Activated B cell treated with CpG ODN at 0.5 μM for 24 hours (primary cell): ENCODE results near the gene CNNM3. TPM values are rescaled to one million over a fixed set of nuclear protein-coding genes. Genes with fewer than 3 reads are reported as not detected.

Experiments used
- ATAC-seq: fragments of 200-7000 bp; cut with Tn5 transposase; one replicate; pipeline ENCODE4 v1.10.0; 2021; ENCODE audit warnings: low read depth, mild to moderate bottlenecking, moderate library complexity
- CTCF ChIA-PET: fragments of 350-600 bp; sonication (Branson Sonifier 250); formaldehyde crosslinking; loops from one replicate; lab custom pipeline; 2021; ENCODE audit warnings: antibody characterized with exemption; lab: Charles Lee
- POLR2A ChIA-PET: fragments of 350-600 bp; sonication (Branson Sonifier 250); formaldehyde crosslinking; loops from one replicate; lab custom pipeline; 2021; ENCODE audit warnings: antibody characterized with exemption; lab: Charles Lee
- DNase-seq: peaks from one replicate; pipeline ENCODE4 v3.0.0; 2022
- H3K27ac Mint-ChIP-seq: one replicate; pipeline ENCODE4 v1.8.0; 2020; ENCODE audit warnings: mixed read lengths
- H3K27me3 Mint-ChIP-seq: one replicate; pipeline ENCODE4 v1.8.0; 2021; ENCODE audit warnings: mixed read lengths
- H3K36me3 Mint-ChIP-seq: one replicate; pipeline ENCODE4 v1.8.0; 2021; ENCODE audit warnings: low read depth, mixed read lengths
- H3K4me1 Mint-ChIP-seq: one replicate; pipeline ENCODE4 v1.8.0; 2021; ENCODE audit warnings: mixed read lengths
- H3K4me3 Mint-ChIP-seq: one replicate; pipeline ENCODE4 v1.8.0; 2020; ENCODE audit warnings: mild to moderate bottlenecking, mixed read lengths
- H3K9me3 Mint-ChIP-seq: one replicate; pipeline ENCODE4 v1.8.0; 2020; ENCODE audit warnings: mixed read lengths
- intact Hi-C: fragments of 100-400 bp; cut with micrococcal nuclease; formaldehyde crosslinking; loops from one replicate; pipeline ENCODE4 v1.15.1; 2024
- total RNA-seq: library from RNA; stranded (reverse); gene quantifications from 2 replicates; pipeline ENCODE4 v1.2.3, GENCODE V29; 2022
- TF ChIP-seq, protein P1 (sequence below): fragments of 200-600 bp; IDR thresholded peaks from one replicate; pipeline ENCODE4 v1.8.0; 2022; ENCODE audit warnings: antibody characterized with exemption, mild to moderate bottlenecking

Gene CNNM3
- total RNA-seq, 1 donor from 2014 or later = 20.3 TPM

DNA sequence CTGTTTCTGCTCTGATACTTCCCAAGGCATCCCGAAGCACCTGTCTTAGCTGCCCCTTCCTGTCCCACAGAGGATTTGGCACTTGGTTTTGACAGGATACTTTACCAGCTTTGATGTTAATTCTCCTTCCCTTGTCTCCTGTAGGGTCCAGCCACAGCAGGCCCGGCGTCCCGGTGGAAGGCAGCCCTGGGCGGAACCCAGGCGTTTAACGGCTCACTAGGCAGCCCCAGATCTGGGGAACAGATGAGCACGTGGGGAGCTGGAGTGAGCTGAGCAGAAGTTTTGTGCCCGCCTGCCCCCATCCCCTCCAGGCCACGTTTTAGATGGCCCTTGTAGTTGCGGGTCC lies 16.3 kb downstream of the CNNM3 start:
- no peak overlapping the region for H3K4me3 Mint-ChIP-seq
- H3K36me3 Mint-ChIP-seq = peaks cover 76% of the 10 kb centered on the region
- DNase-seq = no peak
- H3K27me3 Mint-ChIP-seq = no peaks in the 10 kb centered on the region
- TF ChIP-seq, protein P1, sequence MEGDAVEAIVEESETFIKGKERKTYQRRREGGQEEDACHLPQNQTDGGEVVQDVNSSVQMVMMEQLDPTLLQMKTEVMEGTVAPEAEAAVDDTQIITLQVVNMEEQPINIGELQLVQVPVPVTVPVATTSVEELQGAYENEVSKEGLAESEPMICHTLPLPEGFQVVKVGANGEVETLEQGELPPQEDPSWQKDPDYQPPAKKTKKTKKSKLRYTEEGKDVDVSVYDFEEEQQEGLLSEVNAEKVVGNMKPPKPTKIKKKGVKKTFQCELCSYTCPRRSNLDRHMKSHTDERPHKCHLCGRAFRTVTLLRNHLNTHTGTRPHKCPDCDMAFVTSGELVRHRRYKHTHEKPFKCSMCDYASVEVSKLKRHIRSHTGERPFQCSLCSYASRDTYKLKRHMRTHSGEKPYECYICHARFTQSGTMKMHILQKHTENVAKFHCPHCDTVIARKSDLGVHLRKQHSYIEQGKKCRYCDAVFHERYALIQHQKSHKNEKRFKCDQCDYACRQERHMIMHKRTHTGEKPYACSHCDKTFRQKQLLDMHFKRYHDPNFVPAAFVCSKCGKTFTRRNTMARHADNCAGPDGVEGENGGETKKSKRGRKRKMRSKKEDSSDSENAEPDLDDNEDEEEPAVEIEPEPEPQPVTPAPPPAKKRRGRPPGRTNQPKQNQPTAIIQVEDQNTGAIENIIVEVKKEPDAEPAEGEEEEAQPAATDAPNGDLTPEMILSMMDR = no peak
- no peaks in the 10 kb centered on the region for H3K9me3 Mint-ChIP-seq
- intact Hi-C loops = no loop called here
- CTCF ChIA-PET = no interaction called here
- no peak for ATAC-seq
- H3K4me1 Mint-ChIP-seq = peaks cover 11% of the 10 kb centered on the region
- POLR2A ChIA-PET = no interaction called here
- no peak overlapping the region for H3K27ac Mint-ChIP-seq

DNA sequence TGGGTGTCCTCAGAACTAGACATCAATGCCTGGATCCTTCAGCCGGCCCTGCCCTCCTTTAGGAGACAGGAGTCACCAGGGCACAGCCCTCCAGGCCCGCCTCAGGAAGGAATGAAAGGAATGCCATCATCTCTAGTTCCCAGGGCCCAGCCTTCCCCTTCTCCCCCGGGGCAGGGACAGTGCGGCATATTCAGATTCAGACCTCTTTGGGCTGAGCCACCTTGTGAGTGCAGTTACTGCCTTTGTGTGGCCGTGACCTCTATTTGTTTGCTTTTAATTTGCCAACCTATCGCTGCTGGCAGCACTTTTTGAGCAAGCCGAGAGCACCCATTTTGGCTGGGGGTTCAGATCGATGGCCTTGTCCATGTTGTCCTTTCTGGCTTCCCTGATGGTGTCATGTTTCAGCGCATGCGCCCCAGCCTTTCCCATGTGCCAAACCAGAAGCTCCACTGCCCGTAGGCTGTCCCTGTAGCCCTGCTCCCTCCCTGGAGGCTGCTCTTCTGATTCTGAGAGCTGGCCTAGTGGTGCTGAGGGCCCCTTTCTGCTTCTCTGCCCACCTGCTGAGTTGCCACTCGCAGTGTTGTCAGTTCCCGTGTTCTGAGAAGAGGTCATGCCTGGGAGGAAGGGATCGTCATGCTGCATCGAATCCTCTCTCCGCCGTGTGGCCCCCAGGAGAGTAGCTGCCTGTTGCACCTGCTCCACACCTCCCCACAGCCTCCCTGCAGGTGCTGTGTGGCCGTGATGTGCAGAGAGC lies 16.9 kb downstream of the CNNM3 start:
- peak overlapping the region; percentile 50 for H3K27ac Mint-ChIP-seq
- TF ChIP-seq, protein P1 = no peak

DNA sequence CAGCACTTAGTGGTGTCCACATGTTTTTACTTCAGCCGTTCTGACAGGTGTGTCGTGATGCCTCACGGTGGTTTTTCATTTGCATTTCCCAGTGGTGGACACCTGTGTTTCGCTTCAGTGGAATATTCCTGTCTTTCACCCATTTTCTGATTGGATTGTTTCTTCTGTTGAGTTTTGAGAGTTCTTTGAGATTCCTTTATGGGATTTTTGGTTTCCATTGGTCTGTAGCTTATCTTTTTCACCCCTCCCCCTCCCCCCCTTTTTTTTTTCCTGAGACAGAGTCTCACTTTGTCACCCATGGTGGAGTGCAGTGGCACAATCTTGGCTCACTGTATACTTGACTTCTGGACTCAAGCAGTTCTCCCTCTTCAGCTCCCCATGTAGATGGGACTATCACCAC lies 19.8 kb downstream of the CNNM3 start:
- POLR2A ChIA-PET = interaction anchor here (0.6 kb wide), 1 partner anchor 62 kb away, joined by 4 read pairs; no protein-coding TSS in a partner anchor
- H3K4me1 Mint-ChIP-seq = peaks cover 25% of the 10 kb centered on the region
- intact Hi-C loops = no loop called here
- TF ChIP-seq, protein P1 = no peak
- H3K36me3 Mint-ChIP-seq = peaks cover 43% of the 10 kb centered on the region
- H3K27me3 Mint-ChIP-seq = no peaks in the 10 kb centered on the region
- CTCF ChIA-PET = no interaction called here
- no peaks in the 10 kb centered on the region for H3K9me3 Mint-ChIP-seq
- no peak overlapping the region for H3K27ac Mint-ChIP-seq
- ATAC-seq (no peak), DNase-seq (no peak)
- no peak overlapping the region for H3K4me3 Mint-ChIP-seq

More for the DNA sequence above, 16.9 kb downstream of the CNNM3 start:
- Mint-ChIP-seq H3K4me3 (no peak overlapping the region), H3K9me3 (no peaks in the 10 kb centered on the region), H3K4me1 (peaks cover 11% of the 10 kb centered on the region), H3K27me3 (no peaks in the 10 kb centered on the region), H3K36me3 (peaks cover 71% of the 10 kb centered on the region)
- no peak for DNase-seq
- intact Hi-C loops = no loop called here
- CTCF ChIA-PET = interaction anchor here (0.7 kb wide), 1 partner anchor 57 kb away, joined by 3 read pairs; no protein-coding TSS in a partner anchor
- POLR2A ChIA-PET = no interaction called here
- peak; percentile 37 for ATAC-seq

DNA sequence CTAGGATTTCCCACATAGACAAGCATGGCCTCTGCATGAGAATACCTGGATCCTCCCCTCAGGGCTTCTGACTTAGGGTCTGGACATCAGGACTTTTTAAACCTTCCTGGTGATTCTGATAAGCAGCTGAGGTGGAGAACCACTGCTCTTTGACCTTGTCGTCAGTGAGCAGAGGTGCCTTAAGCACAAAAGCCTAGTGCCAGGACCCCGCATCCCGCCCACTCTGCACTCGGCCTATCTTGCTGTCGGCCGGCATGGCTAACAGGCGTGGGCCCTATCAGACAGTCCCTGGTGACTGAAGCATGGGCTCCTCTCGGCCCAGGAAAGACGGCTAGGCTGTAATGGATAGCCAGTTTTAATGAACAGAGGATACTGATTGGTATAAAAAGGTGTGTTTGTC lies 21.5 kb downstream of the CNNM3 start:
- DNase-seq = no peak
- Mint-ChIP-seq H3K27ac (no peak overlapping the region), H3K4me3 (no peak overlapping the region), H3K27me3 (no peaks in the 10 kb centered on the region), H3K9me3 (no peaks in the 10 kb centered on the region), H3K4me1 (peaks cover 25% of the 10 kb centered on the region), H3K36me3 (peaks cover 30% of the 10 kb centered on the region)
- POLR2A ChIA-PET = interaction anchor here (0.5 to 1.1 kb wide), 2 partner anchors 14 to 31 kb away, joined by 3 read pairs; no protein-coding TSS in a partner anchor
- TF ChIP-seq, protein P1 = no peak
- intact Hi-C loops = no loop called here
- no peak for ATAC-seq
- CTCF ChIA-PET = no interaction called here
